Large intestine (tissue), 3 donors: Measurements from ENCODE around the gene FOXF2. TPM values are rescaled to one million over a fixed set of nuclear protein-coding genes. Genes with fewer than 3 reads are reported as not detected.

Experiments
- DNase-seq, 2 donors: peaks; one replicate each; pipeline versions ENCODE4 v3.0.0 to v3.0.0-alpha.2; 2013
- H3K27ac ChIP-seq: one replicate; pipeline ENCODE4 v1.5.1; 2013; ENCODE audit warnings: low read length
- H3K27me3 ChIP-seq: 2 replicates; pipeline ENCODE4 v1.6.1; 2013; ENCODE audit warnings: low read length; ENCODE audit not compliant: control insufficient read depth, insufficient read depth
- H3K36me3 ChIP-seq: 2 replicates; pipeline ENCODE4 v1.6.1; 2013; ENCODE audit warnings: low read length; ENCODE audit not compliant: control insufficient read depth, insufficient read depth
- H3K4me1 ChIP-seq: one replicate; pipeline ENCODE4 v1.6.1; 2013; ENCODE audit warnings: low read length; ENCODE audit not compliant: control insufficient read depth, insufficient read depth
- H3K4me3 ChIP-seq: one replicate; pipeline ENCODE4 v1.5.1; 2013; ENCODE audit warnings: low read length
- H3K9me3 ChIP-seq: one replicate; pipeline ENCODE4 v1.6.1; 2013; ENCODE audit warnings: mild to moderate bottlenecking, low read depth, low read length, moderate library complexity; ENCODE audit not compliant: control insufficient read depth
- WGBS: methylation state at CpG from one replicate; pipeline ENCODE4 v1.1.5; 2013; ENCODE audit warnings: low lambda C conversion rate; ENCODE audit not compliant: insufficient coverage; 5-methylcytosine and 5-hydroxymethylcytosine counted together
- polyA plus RNA-seq: library from polyadenylated mRNA; unstranded; fragments of 120-200 nt; gene quantifications from one replicate; pipeline ENCODE4 v1.2.1, GENCODE V29; 2013

FOXF2 gene
- polyA plus RNA-seq, 1 donor: 25.0 TPM

GRCh38 chr6:1390946-1391799 is 1.8 kb downstream of the FOXF2 start:
- H3K4me3 ChIP-seq: peak overlapping the region; percentile 59
- peaks cover 3% of the 10 kb centered on the region for H3K9me3 ChIP-seq
- peaks cover 88% of the 10 kb centered on the region for H3K27me3 ChIP-seq
- H3K27ac ChIP-seq: peak overlapping the region; percentile 71
- H3K36me3 ChIP-seq: peaks cover 21% of the 10 kb centered on the region
- WGBS: 0% methylated on average over 1 of the region's 30 CpGs
- DNase-seq: peak in 1 of 2 donors; percentile 12
- H3K4me1 ChIP-seq: peaks cover 2% of the 10 kb centered on the region

GRCh38 chr6:1391800-1392309 is 2.5 kb downstream of the FOXF2 start:
- Histone ChIP-seq H3K9me3 (peaks cover 3% of the 10 kb centered on the region), H3K36me3 (peaks cover 22% of the 10 kb centered on the region), H3K4me3 (peak overlapping the region; percentile 59), H3K4me1 (peaks cover 2% of the 10 kb centered on the region), H3K27ac (peak overlapping the region; percentile 71), H3K27me3 (peaks cover 85% of the 10 kb centered on the region)
- no peak for DNase-seq
- no CpG with 5 or more reads among the region's 11 CpGs for WGBS

- peaks cover 22% of the 10 kb centered on the region for H3K36me3 ChIP-seq
- WGBS: no CpG with 5 or more reads among the region's 74 CpGs
- peaks cover 2% of the 10 kb centered on the region for H3K4me1 ChIP-seq
- H3K4me3 ChIP-seq: peak overlapping the region; percentile 59
- peak in 1 of 2 donors; percentile 14 for DNase-seq
- peak overlapping the region; percentile 71 for H3K27ac ChIP-seq
- peaks cover 3% of the 10 kb centered on the region for H3K9me3 ChIP-seq
- peaks cover 83% of the 10 kb centered on the region for H3K27me3 ChIP-seq
These were observed 3.7 kb downstream of the FOXF2 start for GRCh38 chr6:1392813-1393640.

- Histone ChIP-seq H3K9me3 (peaks cover 3% of the 10 kb centered on the region), H3K27ac (peak overlapping the region; percentile 71), H3K27me3 (peaks cover 82% of the 10 kb centered on the region), H3K4me3 (peak overlapping the region; percentile 59), H3K4me1 (no peaks in the 10 kb centered on the region), H3K36me3 (peaks cover 22% of the 10 kb centered on the region)
- no CpG with 5 or more reads among the region's 47 CpGs for WGBS
- DNase-seq: peak in 1 of 2 donors; percentile 15
These were observed 4.4 kb downstream of the FOXF2 start for GRCh38 chr6:1393641-1394283.

GRCh38 chr6:1394514-1395463 is 5.4 kb downstream of the FOXF2 start:
- peak overlapping the region; percentile 59 for H3K4me3 ChIP-seq
- H3K4me1 ChIP-seq: no peaks in the 10 kb centered on the region
- H3K36me3 ChIP-seq: peaks cover 22% of the 10 kb centered on the region
- peaks cover 87% of the 10 kb centered on the region for H3K27me3 ChIP-seq
- WGBS: no CpG with 5 or more reads among the region's 21 CpGs
- DNase-seq: peak in 1 of 2 donors; percentile 16
- H3K9me3 ChIP-seq: peaks cover 3% of the 10 kb centered on the region
- peak overlapping the region; percentile 71 for H3K27ac ChIP-seq

- H3K36me3 ChIP-seq: peaks cover 22% of the 10 kb centered on the region
- peak overlapping the region; percentile 26 for H3K4me3 ChIP-seq
- H3K9me3 ChIP-seq: peaks cover 3% of the 10 kb centered on the region
- DNase-seq: no peak
- H3K27me3 ChIP-seq: peaks cover 89% of the 10 kb centered on the region
- peak overlapping the region; percentile 71 for H3K27ac ChIP-seq
- no peaks in the 10 kb centered on the region for H3K4me1 ChIP-seq
- WGBS: no CpG with 5 or more reads among the region's 4 CpGs
These were observed 6.1 kb downstream of the FOXF2 start for GRCh38 chr6:1395506-1395905.

- Histone ChIP-seq H3K4me3 (peak overlapping the region; percentile 26), H3K27ac (peak overlapping the region; percentile 71), H3K27me3 (peaks cover 88% of the 10 kb centered on the region), H3K4me1 (no peaks in the 10 kb centered on the region), H3K36me3 (peaks cover 18% of the 10 kb centered on the region), H3K9me3 (no peaks in the 10 kb centered on the region)
- DNase-seq: no peak
- 6% methylated on average over 3 of the region's 15 CpGs for WGBS
These were observed 6.8 kb downstream of the FOXF2 start for GRCh38 chr6:1395941-1396908.

- Histone ChIP-seq H3K4me3 (no peak overlapping the region), H3K36me3 (peaks cover 17% of the 10 kb centered on the region), H3K27me3 (peaks cover 83% of the 10 kb centered on the region), H3K9me3 (no peaks in the 10 kb centered on the region), H3K27ac (no peak overlapping the region), H3K4me1 (no peaks in the 10 kb centered on the region)
- peak; percentile 70 to 73 for DNase-seq
- WGBS: 77% methylated on average over 3 of the region's 28 CpGs
These were observed 7.8 kb downstream of the FOXF2 start for GRCh38 chr6:1396952-1397868.
